ENCODE data around the gene DEF6. TPM values are rescaled to one million over a fixed set of nuclear protein-coding genes. Genes with fewer than 3 reads are reported as not detected.
"Not testable (repeated sequence)": the region's sequence is repeated elsewhere in the genome, so short reads cannot be mapped to it uniquely, and the experiment has no call there.

DEF6 gene
- total and polyA plus RNA-seq, 2 of the 13 experiments (the other 11 are each of a cell fraction or from before 2014, with no cell fraction given): 5.2 to 10.0 TPM

DNA sequence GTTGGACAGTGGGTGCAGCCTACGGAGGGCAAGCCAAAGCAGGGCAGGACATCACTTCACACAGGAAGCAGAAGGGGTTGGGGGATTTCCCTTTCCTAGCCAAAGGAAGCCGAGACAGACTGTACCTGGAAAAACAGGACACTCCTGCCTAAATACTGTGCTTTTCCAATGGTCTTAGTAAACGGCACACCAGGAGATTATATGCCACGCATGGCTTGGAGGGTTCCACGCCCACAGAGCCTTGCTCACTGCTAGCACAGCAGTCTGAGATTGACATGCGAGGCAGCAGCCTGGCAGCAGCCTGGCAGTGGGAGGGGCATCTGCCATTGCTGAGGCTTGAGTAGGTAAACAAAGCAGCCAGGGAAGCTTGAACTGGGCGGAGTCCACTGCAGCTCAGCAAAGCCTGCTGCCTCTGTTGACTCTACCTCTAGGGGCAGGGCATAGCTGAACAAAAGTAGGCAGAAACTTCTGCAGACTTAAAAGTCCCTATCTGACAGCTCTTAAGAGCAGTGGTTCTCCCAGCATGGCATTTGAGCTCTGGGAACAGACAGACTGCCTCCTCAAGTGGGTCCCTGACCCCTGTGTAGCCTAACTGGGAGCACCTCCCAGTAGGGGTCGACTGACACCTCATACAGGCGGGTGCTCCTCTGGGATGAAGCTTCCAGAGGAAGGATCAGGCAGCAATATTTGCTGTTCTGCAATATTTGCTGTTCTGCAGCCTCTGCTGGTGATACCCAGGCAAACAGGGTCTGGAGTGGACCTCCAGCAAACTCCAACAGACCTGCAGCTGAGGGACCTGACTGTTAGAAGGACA, 34.7 kb downstream of the DEF6 start (continued):
- TF ChIP-seq, protein P1, sequence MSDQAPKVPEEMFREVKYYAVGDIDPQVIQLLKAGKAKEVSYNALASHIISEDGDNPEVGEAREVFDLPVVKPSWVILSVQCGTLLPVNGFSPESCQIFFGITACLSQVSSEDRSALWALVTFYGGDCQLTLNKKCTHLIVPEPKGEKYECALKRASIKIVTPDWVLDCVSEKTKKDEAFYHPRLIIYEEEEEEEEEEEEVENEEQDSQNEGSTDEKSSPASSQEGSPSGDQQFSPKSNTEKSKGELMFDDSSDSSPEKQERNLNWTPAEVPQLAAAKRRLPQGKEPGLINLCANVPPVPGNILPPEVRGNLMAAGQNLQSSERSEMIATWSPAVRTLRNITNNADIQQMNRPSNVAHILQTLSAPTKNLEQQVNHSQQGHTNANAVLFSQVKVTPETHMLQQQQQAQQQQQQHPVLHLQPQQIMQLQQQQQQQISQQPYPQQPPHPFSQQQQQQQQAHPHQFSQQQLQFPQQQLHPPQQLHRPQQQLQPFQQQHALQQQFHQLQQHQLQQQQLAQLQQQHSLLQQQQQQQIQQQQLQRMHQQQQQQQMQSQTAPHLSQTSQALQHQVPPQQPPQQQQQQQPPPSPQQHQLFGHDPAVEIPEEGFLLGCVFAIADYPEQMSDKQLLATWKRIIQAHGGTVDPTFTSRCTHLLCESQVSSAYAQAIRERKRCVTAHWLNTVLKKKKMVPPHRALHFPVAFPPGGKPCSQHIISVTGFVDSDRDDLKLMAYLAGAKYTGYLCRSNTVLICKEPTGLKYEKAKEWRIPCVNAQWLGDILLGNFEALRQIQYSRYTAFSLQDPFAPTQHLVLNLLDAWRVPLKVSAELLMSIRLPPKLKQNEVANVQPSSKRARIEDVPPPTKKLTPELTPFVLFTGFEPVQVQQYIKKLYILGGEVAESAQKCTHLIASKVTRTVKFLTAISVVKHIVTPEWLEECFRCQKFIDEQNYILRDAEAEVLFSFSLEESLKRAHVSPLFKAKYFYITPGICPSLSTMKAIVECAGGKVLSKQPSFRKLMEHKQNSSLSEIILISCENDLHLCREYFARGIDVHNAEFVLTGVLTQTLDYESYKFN (CRISPR knock-in tag; conservative IDR thresholded peaks at IDR 0.05): peak; percentile 81
- TF ChIP-seq, protein P2, sequence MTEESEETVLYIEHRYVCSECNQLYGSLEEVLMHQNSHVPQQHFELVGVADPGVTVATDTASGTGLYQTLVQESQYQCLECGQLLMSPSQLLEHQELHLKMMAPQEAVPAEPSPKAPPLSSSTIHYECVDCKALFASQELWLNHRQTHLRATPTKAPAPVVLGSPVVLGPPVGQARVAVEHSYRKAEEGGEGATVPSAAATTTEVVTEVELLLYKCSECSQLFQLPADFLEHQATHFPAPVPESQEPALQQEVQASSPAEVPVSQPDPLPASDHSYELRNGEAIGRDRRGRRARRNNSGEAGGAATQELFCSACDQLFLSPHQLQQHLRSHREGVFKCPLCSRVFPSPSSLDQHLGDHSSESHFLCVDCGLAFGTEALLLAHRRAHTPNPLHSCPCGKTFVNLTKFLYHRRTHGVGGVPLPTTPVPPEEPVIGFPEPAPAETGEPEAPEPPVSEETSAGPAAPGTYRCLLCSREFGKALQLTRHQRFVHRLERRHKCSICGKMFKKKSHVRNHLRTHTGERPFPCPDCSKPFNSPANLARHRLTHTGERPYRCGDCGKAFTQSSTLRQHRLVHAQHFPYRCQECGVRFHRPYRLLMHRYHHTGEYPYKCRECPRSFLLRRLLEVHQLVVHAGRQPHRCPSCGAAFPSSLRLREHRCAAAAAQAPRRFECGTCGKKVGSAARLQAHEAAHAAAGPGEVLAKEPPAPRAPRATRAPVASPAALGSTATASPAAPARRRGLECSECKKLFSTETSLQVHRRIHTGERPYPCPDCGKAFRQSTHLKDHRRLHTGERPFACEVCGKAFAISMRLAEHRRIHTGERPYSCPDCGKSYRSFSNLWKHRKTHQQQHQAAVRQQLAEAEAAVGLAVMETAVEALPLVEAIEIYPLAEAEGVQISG (CRISPR knock-in tag; IDR thresholded peaks at IDR 0.05): peak; percentile 65
- TF ChIP-seq, protein P3, sequence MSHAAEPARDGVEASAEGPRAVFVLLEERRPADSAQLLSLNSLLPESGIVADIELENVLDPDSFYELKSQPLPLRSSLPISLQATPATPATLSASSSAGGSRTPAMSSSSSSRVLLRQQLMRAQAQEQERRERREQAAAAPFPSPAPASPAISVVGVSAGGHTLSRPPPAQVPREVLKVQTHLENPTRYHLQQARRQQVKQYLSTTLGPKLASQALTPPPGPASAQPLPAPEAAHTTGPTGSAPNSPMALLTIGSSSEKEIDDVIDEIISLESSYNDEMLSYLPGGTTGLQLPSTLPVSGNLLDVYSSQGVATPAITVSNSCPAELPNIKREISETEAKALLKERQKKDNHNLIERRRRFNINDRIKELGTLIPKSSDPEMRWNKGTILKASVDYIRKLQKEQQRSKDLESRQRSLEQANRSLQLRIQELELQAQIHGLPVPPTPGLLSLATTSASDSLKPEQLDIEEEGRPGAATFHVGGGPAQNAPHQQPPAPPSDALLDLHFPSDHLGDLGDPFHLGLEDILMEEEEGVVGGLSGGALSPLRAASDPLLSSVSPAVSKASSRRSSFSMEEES (CRISPR knock-in tag; IDR thresholded peaks at IDR 0.05): 0 out of 2 replicates have a peak, but pooled peaks have one; percentile 35
- 0 out of 4 replicates have a peak, but pooled peaks of 1 of the 2 experiments have one; percentile 11 for TF ChIP-seq NR2F1 (CRISPR knock-in tag; IDR thresholded peaks at IDR 0.05)
- peak; percentile 63 for TF ChIP-seq GATAD1 (CRISPR knock-in tag; IDR thresholded peaks at IDR 0.05)
- 0 out of 2 replicates have a peak, but pooled peaks have one; percentile 23 for TF ChIP-seq ZSCAN22 (CRISPR knock-in tag; IDR thresholded peaks at IDR 0.05)
- TF ChIP-seq MEIS1 (CRISPR knock-in tag; IDR thresholded peaks at IDR 0.05; ENCODE audit: borderline replicate concordance): peak; percentile 97
- TF ChIP-seq, protein P4, sequence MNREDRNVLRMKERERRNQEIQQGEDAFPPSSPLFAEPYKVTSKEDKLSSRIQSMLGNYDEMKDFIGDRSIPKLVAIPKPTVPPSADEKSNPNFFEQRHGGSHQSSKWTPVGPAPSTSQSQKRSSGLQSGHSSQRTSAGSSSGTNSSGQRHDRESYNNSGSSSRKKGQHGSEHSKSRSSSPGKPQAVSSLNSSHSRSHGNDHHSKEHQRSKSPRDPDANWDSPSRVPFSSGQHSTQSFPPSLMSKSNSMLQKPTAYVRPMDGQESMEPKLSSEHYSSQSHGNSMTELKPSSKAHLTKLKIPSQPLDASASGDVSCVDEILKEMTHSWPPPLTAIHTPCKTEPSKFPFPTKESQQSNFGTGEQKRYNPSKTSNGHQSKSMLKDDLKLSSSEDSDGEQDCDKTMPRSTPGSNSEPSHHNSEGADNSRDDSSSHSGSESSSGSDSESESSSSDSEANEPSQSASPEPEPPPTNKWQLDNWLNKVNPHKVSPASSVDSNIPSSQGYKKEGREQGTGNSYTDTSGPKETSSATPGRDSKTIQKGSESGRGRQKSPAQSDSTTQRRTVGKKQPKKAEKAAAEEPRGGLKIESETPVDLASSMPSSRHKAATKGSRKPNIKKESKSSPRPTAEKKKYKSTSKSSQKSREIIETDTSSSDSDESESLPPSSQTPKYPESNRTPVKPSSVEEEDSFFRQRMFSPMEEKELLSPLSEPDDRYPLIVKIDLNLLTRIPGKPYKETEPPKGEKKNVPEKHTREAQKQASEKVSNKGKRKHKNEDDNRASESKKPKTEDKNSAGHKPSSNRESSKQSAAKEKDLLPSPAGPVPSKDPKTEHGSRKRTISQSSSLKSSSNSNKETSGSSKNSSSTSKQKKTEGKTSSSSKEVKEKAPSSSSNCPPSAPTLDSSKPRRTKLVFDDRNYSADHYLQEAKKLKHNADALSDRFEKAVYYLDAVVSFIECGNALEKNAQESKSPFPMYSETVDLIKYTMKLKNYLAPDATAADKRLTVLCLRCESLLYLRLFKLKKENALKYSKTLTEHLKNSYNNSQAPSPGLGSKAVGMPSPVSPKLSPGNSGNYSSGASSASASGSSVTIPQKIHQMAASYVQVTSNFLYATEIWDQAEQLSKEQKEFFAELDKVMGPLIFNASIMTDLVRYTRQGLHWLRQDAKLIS (CRISPR knock-in tag; IDR thresholded peaks at IDR 0.05): 0 out of 2 replicates have a peak, but pooled peaks have one; percentile 59
- peak; percentile 44; the same call in 1 of the 2 replicates for TF ChIP-seq TGIF2 (CRISPR knock-in tag; IDR thresholded peaks at IDR 0.05)
- peak; percentile 53 for TF ChIP-seq NCOA2 (CRISPR knock-in tag; IDR thresholded peaks at IDR 0.05)
- TF ChIP-seq NONO (IDR thresholded peaks at IDR 0.05): not testable (repeated sequence)
- peak; percentile 87 for TF ChIP-seq NONO (CRISPR knock-in tag; conservative IDR thresholded peaks at IDR 0.05)

Measured in HepG2 (cell line).